Naive thymus-derived CD4-positive, alpha-beta T cell (primary cell): ENCODE results near the gene GPC6. TPM values are rescaled to one million over a fixed set of nuclear protein-coding genes. Genes with fewer than 3 reads are reported as not detected.

Experiments
- ATAC-seq: fragments of 150-1000 bp; cut with Tn5 transposase; 2 replicates; pipeline ENCODE4 v1.10.0; 2021; ENCODE audit warnings: mild to moderate bottlenecking, moderate library complexity
- CTCF ChIA-PET: fragments of 350-600 bp; sonication (Branson Sonifier 250); formaldehyde crosslinking; loops from one replicate; lab custom pipeline; 2021; ENCODE audit warnings: antibody characterized with exemption; lab: Charles Lee
- POLR2A ChIA-PET: fragments of 350-600 bp; sonication (Branson Sonifier 250); formaldehyde crosslinking; loops from one replicate; lab custom pipeline; 2021; ENCODE audit warnings: antibody characterized with exemption, inconsistent platforms; lab: Charles Lee
- DNase-seq, 9 donors: peaks; one replicate each; pipeline versions ENCODE4 v3.0.0 to v3.0.0-alpha.2; 2020 to 2022; ENCODE audit warnings: mixed read lengths in 1 of 9
- H3K27ac ChIP-seq: one replicate; pipeline ENCODE4 v1.7.0; 2013; ENCODE audit warnings: mild to moderate bottlenecking, low read depth, low read length, moderate library complexity
- H3K27me3 ChIP-seq, 2 donors: one replicate each; pipeline ENCODE4 v1.7.0; 2013; ENCODE audit warnings: low read length in 2 of 2, mild to moderate bottlenecking in 2 of 2, moderate library complexity in 2 of 2; ENCODE audit not compliant: control insufficient read depth in 2 of 2, insufficient read depth in 2 of 2
- H3K36me3 ChIP-seq, 3 experiments: 1 replicate in 2 of 3; 2 replicates in 1 of 3; pipeline ENCODE4 v1.7.0; 2013; ENCODE audit warnings: low read length in 3 of 3, mild to moderate bottlenecking in 3 of 3, moderate library complexity in 1 of 3; ENCODE audit not compliant: insufficient read depth in 3 of 3, control insufficient read depth in 2 of 3
- H3K4me1 ChIP-seq, 2 donors: one replicate each; pipeline ENCODE4 v1.7.0; 2013; ENCODE audit warnings: low read length in 2 of 2, mild to moderate bottlenecking in 2 of 2, moderate library complexity in 1 of 2; ENCODE audit not compliant: control insufficient read depth in 2 of 2, insufficient read depth in 2 of 2
- H3K4me3 ChIP-seq: 2 replicates; pipeline ENCODE4 v1.7.0; 2013; ENCODE audit warnings: mild to moderate bottlenecking, low read length
- H3K9me3 ChIP-seq, 3 experiments: 1 replicate in 2 of 3; 2 replicates in 1 of 3; pipeline ENCODE4 v1.7.0; 2013; ENCODE audit warnings: low read length in 3 of 3; ENCODE audit not compliant: control insufficient read depth in 2 of 3
- H3K27ac Mint-ChIP-seq, 9 donors: one replicate each; pipeline ENCODE4 v1.8.0; 2020 to 2022; ENCODE audit warnings: mixed read lengths in 9 of 9, mild to moderate bottlenecking in 8 of 9, moderate library complexity in 5 of 9, inconsistent platforms in 2 of 9
- H3K27me3 Mint-ChIP-seq, 5 donors: one replicate each; pipeline ENCODE4 v1.8.0; 2021 to 2022; ENCODE audit warnings: mixed read lengths in 5 of 5, mild to moderate bottlenecking in 1 of 5
- H3K36me3 Mint-ChIP-seq, 5 donors: one replicate each; pipeline ENCODE4 v1.8.0; 2020 to 2022; ENCODE audit warnings: mixed read lengths in 5 of 5, mild to moderate bottlenecking in 3 of 5, inconsistent platforms in 1 of 5
- H3K4me1 Mint-ChIP-seq, 7 donors: one replicate each; pipeline ENCODE4 v1.8.0; 2020 to 2022; ENCODE audit warnings: mixed read lengths in 7 of 7, mild to moderate bottlenecking in 3 of 7, inconsistent platforms in 1 of 7
- H3K4me3 Mint-ChIP-seq, 10 donors: one replicate each; pipeline ENCODE4 v1.8.0; 2020 to 2022; ENCODE audit warnings: mild to moderate bottlenecking in 10 of 10, mixed read lengths in 10 of 10, moderate library complexity in 6 of 10, inconsistent platforms in 2 of 10
- H3K9me3 Mint-ChIP-seq, 11 donors: one replicate each; pipeline ENCODE4 v1.8.0; 2020 to 2022; ENCODE audit warnings: mixed read lengths in 11 of 11, mild to moderate bottlenecking in 4 of 11, inconsistent platforms in 1 of 11, moderate library complexity in 1 of 11
- intact Hi-C, 2 donors: fragments of 100-400 bp; cut with micrococcal nuclease; formaldehyde crosslinking; loops; one replicate each; pipeline ENCODE4 v1.15.1; 2023
- polyA plus RNA-seq, 2 donors: library from polyadenylated mRNA; unstranded; fragments of 300-500 nt; fragmentation: Illumina TruSeq; gene quantifications; one replicate each; pipeline ENCODE4 v1.2.3, GENCODE V29; 2021
- total RNA-seq, 6 experiments: library from RNA in 5 of 6; stranded (reverse) in 5 of 6; gene quantifications; 1 replicate in 5 of 6; 2 replicates in 1 of 6; pipeline ENCODE4 v1.2.3 and lab custom pipeline; 2021 to 2026

The GPC6 gene
- total and polyA plus RNA-seq, 7 experiments from 2014 or later = not detected

DNA sequence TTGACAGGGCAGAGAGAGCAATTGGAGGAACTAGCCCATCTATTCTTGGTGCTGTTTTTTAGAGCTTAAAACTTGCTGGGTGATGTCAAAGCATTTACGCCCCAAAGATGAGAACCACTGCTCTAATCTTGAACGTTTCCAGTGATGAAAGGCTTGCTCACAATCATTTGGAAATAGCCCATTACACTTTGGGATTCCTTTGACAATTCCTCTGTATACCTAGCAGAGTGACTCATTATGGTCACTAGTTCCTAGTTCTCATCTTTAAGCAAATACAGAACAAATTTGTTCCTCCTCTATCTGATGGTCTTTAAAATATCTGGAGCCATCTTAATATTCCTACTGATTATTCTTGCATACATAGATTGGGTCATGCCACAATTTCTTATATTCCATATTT, 112.3 kb downstream of the GPC6 start:
- Histone ChIP-seq H3K4me3 (no peak overlapping the region), H3K27me3 (no peaks in the 10 kb centered on the region), H3K36me3 (no peaks in the 10 kb centered on the region), H3K9me3 (no peaks in the 10 kb centered on the region), H3K4me1 (no peaks in the 10 kb centered on the region), H3K27ac (no peak overlapping the region)
- Mint-ChIP-seq H3K4me3 (no peak overlapping the region), H3K36me3 (no peaks in the 10 kb centered on the region), H3K4me1 (peaks cover 0 to 1% (median 0%) of the 10 kb centered on the region in 7 donors), H3K9me3 (peaks cover 0 to 14% (median 7%) of the 10 kb centered on the region in 11 donors), H3K27ac (no peak overlapping the region), H3K27me3 (no peaks in the 10 kb centered on the region)
- ATAC-seq (no peak), DNase-seq (no peak)
- ChIA-PET CTCF (no interaction called here), POLR2A (no interaction called here)
- intact Hi-C loops = no loop called here

DNA sequence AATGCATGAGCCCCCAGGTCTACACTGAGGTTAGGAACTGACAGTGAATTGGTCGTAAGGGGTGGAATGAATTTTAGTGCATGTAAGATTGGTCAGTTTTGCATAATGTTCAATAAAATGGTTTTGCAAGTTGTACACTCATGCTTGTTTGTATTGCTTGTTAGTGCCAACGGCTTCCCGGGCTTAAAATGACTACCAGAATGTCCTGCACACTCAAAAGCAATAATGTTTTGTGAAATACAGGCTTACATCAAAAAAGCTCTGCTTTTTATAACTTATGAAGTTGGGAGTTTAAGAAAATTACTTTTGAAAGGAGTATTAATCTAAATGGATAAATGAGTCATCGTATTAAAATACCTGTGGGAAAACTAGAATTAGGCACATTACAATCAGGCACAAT, 112.9 kb downstream of the GPC6 start:
- ChIA-PET POLR2A (no interaction called here), CTCF (no interaction called here)
- DNase-seq (no peak), ATAC-seq (no peak)
- H3K4me3 ChIP-seq = no peak overlapping the region
- Mint-ChIP-seq H3K27me3 (no peaks in the 10 kb centered on the region), H3K9me3 (peaks cover 0 to 17% (median 8%) of the 10 kb centered on the region in 11 donors), H3K36me3 (no peaks in the 10 kb centered on the region), H3K4me3 (no peak overlapping the region), H3K4me1 (peaks cover 0 to 1% (median 0%) of the 10 kb centered on the region in 7 donors), H3K27ac (peak overlapping the region in 1 of 9 donors; percentile 7)
- no peaks in the 10 kb centered on the region for H3K27me3 ChIP-seq
- H3K27ac ChIP-seq = no peak overlapping the region
- no peaks in the 10 kb centered on the region for H3K36me3 ChIP-seq
- H3K4me1 ChIP-seq = no peaks in the 10 kb centered on the region
- intact Hi-C loops = no loop called here
- no peaks in the 10 kb centered on the region for H3K9me3 ChIP-seq

DNA sequence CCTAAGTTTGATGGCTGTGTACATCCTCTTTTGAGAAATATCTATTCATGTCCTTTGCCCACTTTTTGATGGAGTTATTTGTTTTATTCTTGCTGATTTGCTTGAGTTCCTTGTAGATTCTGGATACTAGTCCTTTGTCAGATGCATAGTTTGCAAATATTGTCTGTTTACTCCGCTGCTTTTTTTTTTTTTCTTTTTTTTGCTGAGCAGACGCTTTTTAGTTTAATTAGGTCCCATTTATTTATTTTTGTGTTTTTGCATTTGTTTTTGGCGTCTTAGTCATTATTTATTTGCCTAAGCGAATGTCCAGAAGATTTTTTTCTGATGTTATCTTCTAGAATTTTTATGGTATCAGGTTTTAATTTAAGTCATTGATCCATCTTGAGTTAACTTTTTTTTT, 114.9 kb downstream of the GPC6 start:
- intact Hi-C loops = no loop called here
- no peaks in the 10 kb centered on the region for H3K27me3 Mint-ChIP-seq
- POLR2A ChIA-PET = no interaction called here

DNA sequence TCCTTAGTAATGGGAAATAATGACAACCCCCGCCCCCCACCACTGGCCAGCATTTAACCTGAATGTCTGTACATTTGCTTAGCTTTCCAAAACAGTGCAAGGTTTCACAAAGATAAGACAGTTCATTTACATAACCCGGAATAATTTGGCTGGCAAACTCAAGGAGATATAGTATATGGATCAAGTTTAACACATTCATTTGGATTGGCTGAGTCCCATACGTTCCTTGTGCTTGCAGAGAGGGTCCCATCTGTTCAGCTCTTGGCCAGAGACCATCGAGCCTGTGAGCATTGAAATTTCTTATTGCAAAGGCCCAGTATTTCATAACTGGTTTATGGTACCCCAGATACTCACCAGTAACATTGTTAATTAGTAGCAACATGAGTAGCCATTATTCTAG, 116.5 kb downstream of the GPC6 start:
- Mint-ChIP-seq H3K4me3 (no peak overlapping the region), H3K9me3 (peaks cover 0 to 20% (median 7%) of the 10 kb centered on the region in 11 donors), H3K27me3 (no peaks in the 10 kb centered on the region), H3K36me3 (no peaks in the 10 kb centered on the region), H3K27ac (no peak overlapping the region), H3K4me1 (peaks cover 0 to 1% (median 0%) of the 10 kb centered on the region in 7 donors)
- Histone ChIP-seq H3K27ac (no peak overlapping the region), H3K27me3 (no peaks in the 10 kb centered on the region), H3K36me3 (no peaks in the 10 kb centered on the region), H3K4me1 (no peaks in the 10 kb centered on the region), H3K4me3 (no peak overlapping the region), H3K9me3 (no peaks in the 10 kb centered on the region)
- DNase-seq (no peak), ATAC-seq (no peak)
- CTCF ChIA-PET = no interaction called here
- POLR2A ChIA-PET = no interaction called here
- intact Hi-C loops = no loop called here

More for the DNA sequence above, 114.9 kb downstream of the GPC6 start:
- no peak for DNase-seq
- CTCF ChIA-PET = no interaction called here
- no peaks in the 10 kb centered on the region for H3K36me3 ChIP-seq
- Mint-ChIP-seq H3K4me1 (peaks cover 0 to 1% (median 0%) of the 10 kb centered on the region in 7 donors), H3K36me3 (no peaks in the 10 kb centered on the region), H3K27ac (no peak overlapping the region), H3K9me3 (peaks cover 0 to 14% (median 7%) of the 10 kb centered on the region in 11 donors), H3K4me3 (no peak overlapping the region)
- no peak for ATAC-seq
- no peaks in the 10 kb centered on the region for H3K4me1 ChIP-seq
- H3K27me3 ChIP-seq = no peaks in the 10 kb centered on the region
- no peaks in the 10 kb centered on the region for H3K9me3 ChIP-seq
- H3K27ac ChIP-seq = no peak overlapping the region
- H3K4me3 ChIP-seq = no peak overlapping the region

DNA sequence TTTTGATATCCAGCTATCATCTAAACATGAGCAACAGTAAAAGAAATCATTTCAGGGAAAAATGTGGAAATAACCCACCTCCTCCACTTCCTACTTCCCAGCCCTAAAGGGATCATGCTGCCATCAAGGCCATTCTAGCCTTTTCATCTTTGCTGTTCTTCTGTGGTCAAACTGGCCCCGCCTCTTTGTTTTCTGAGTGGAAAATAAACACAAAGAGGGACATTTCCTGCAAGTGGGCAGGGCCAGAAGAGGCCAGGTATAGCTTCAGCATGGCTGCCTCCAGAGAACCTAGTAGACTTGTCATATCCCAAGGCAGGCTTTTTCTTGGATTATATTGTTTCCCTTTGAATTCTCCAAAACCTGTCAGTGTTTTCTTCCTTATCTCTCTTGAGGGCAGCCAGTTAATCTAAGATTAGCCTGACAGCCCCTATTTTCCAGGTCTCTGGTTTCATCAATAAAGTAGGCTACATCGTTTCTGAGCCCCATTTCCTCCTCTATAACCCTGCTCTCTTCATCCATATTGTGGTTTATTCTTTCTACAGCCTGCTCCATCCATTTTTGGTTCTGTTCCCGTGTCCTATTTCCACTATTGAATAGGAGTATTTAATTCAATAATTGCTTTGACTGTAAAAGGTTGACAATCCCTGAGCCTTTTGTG, 117.6 kb downstream of the GPC6 start:
- POLR2A ChIA-PET = no interaction called here
- Histone ChIP-seq H3K27me3 (no peaks in the 10 kb centered on the region), H3K9me3 (no peaks in the 10 kb centered on the region), H3K27ac (no peak overlapping the region), H3K4me1 (no peaks in the 10 kb centered on the region), H3K4me3 (no peak overlapping the region), H3K36me3 (no peaks in the 10 kb centered on the region)
- H3K4me3 Mint-ChIP-seq = no peak overlapping the region
- no peak overlapping the region for H3K27ac Mint-ChIP-seq
- H3K27me3 Mint-ChIP-seq = no peaks in the 10 kb centered on the region
- H3K9me3 Mint-ChIP-seq = peaks cover 0 to 20% (median 7%) of the 10 kb centered on the region in 11 donors
- CTCF ChIA-PET = no interaction called here
- H3K36me3 Mint-ChIP-seq = no peaks in the 10 kb centered on the region
- no peak for ATAC-seq
- intact Hi-C loops = no loop called here
- peaks cover 0 to 1% (median 0%) of the 10 kb centered on the region in 7 donors for H3K4me1 Mint-ChIP-seq
- no peak for DNase-seq

DNA sequence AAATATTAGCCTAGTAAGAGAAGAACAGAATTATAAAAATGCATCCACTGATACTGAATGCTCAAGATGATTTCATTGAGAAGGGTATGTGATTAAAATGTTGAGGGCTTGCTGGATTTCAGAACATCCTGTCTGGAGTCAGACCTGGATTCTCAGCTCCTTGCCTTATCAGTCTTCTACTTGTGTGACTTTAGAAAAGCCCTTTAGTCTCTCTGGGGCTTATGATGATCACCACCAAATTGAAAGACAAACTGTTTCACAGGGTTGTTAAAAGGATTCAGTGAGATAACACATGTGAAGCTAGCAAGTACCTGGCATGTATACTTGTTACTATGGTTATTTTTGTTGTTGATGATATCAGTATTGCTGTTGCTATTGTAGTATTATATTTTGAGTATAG, 118.4 kb downstream of the GPC6 start:
- ChIA-PET CTCF (no interaction called here), POLR2A (no interaction called here)
- Mint-ChIP-seq H3K27ac (no peak overlapping the region), H3K9me3 (peaks cover 0 to 20% (median 7%) of the 10 kb centered on the region in 11 donors), H3K36me3 (no peaks in the 10 kb centered on the region), H3K4me1 (peaks cover 0 to 1% (median 0%) of the 10 kb centered on the region in 7 donors), H3K4me3 (no peak overlapping the region), H3K27me3 (no peaks in the 10 kb centered on the region)
- intact Hi-C loops = no loop called here
- no peaks in the 10 kb centered on the region for H3K9me3 ChIP-seq
- H3K4me1 ChIP-seq = no peaks in the 10 kb centered on the region
- H3K4me3 ChIP-seq = no peak overlapping the region
- no peaks in the 10 kb centered on the region for H3K27me3 ChIP-seq
- DNase-seq (no peak), ATAC-seq (no peak)
- no peaks in the 10 kb centered on the region for H3K36me3 ChIP-seq
- H3K27ac ChIP-seq = no peak overlapping the region

DNA sequence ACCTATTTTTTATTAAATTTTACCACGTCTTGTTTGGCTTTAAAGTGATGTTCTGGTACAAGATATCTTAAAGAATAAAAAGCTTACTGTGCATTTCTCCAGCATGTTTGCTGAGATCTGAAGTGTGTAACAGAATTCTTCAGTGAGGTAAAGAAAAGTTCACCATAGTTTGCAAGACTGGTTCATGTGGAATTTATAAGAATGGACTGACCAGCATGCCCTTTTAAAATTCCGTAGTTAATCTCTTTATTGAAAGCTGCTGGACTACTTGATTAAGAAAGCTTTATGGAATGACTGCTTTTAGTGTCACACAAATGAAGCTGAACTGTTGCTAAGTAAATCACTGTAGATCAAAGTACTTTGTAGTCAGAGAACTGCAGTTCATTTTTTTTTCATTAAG, 119.2 kb downstream of the GPC6 start:
- H3K4me3 ChIP-seq = no peak overlapping the region
- no peaks in the 10 kb centered on the region for H3K27me3 Mint-ChIP-seq
- H3K4me3 Mint-ChIP-seq = no peak overlapping the region
- peaks cover 0 to 1% (median 0%) of the 10 kb centered on the region in 7 donors for H3K4me1 Mint-ChIP-seq
- no peaks in the 10 kb centered on the region for H3K4me1 ChIP-seq
- ChIA-PET POLR2A (no interaction called here), CTCF (no interaction called here)
- no peaks in the 10 kb centered on the region for H3K27me3 ChIP-seq
- no peaks in the 10 kb centered on the region for H3K36me3 ChIP-seq
- peaks cover 0 to 20% (median 6%) of the 10 kb centered on the region in 11 donors for H3K9me3 Mint-ChIP-seq
- intact Hi-C loops = no loop called here
- no peak for DNase-seq
- H3K27ac ChIP-seq = no peak overlapping the region
- H3K27ac Mint-ChIP-seq = no peak overlapping the region
- H3K36me3 Mint-ChIP-seq = no peaks in the 10 kb centered on the region
- ATAC-seq = no peak
- no peaks in the 10 kb centered on the region for H3K9me3 ChIP-seq
